Psoas muscle (tissue), 8 donors: Measurements from ENCODE around the gene TM9SF2. TPM values are rescaled to one million over a fixed set of nuclear protein-coding genes. Genes with fewer than 3 reads are reported as not detected.

Experiments
- ATAC-seq, 4 donors: fragments of 200-7000 bp; cut with Tn5 transposase; one replicate each; pipeline ENCODE4 v1.9.1; 2020; ENCODE audit warnings: moderate library complexity in 3 of 4, mild to moderate bottlenecking in 2 of 4
- DNase-seq, 2 donors: peaks; one replicate each; pipeline ENCODE4 v3.0.0-alpha.2; 2020
- H3K27ac ChIP-seq: fragments of 200-600 bp; one replicate; pipeline ENCODE4 v1.8.0; 2022
- H3K27me3 ChIP-seq, 3 donors: fragments of 200-600 bp in 1 of 3; one replicate each; pipeline versions ENCODE4 v1.6.1 to v1.8.0; 2013 to 2022; ENCODE audit warnings: low read length in 2 of 3, mild to moderate bottlenecking in 2 of 3, moderate library complexity in 1 of 3; ENCODE audit not compliant: insufficient read depth in 3 of 3
- H3K36me3 ChIP-seq, 2 donors: fragments of 200-600 bp in 1 of 2; one replicate each; pipeline versions ENCODE4 v1.6.1 to v1.8.0; 2013 to 2022; ENCODE audit warnings: low read depth in 1 of 2, mild to moderate bottlenecking in 1 of 2, moderate library complexity in 1 of 2; ENCODE audit not compliant: insufficient read depth in 1 of 2
- H3K4me1 ChIP-seq: fragments of 200-600 bp; one replicate; pipeline ENCODE4 v1.8.0; 2022
- H3K4me3 ChIP-seq: fragments of 200-600 bp; one replicate; pipeline ENCODE4 v1.8.0; 2022; ENCODE audit warnings: mild to moderate bottlenecking
- H3K9me3 ChIP-seq: fragments of 200-600 bp; one replicate; pipeline ENCODE4 v1.8.0; 2022
- WGBS, 3 donors: extraction: QIAGEN DNeasy Blood & Tissue Kit; methylation state at CpG; one replicate each; pipeline versions ENCODE4 v1.1.6 to v1.1.7; 2013; 5-methylcytosine and 5-hydroxymethylcytosine counted together
- intact Hi-C, 2 donors: fragments of 100-400 bp; cut with DNase I; formaldehyde crosslinking; loops; one replicate each; pipeline versions ENCODE4 v1.11.0 to v1.14.2; 2022
- polyA plus RNA-seq, 3 donors: library from polyadenylated mRNA; stranded (reverse); fragments of 200-250 nt; gene quantifications; one replicate each; pipeline ENCODE4 v1.2.3, GENCODE V29; 2013
- total RNA-seq, 4 donors: library from RNA; stranded (reverse); fragmentation: NEBNext Ultra II Directional in 2 of 4; extraction: Animal tissue kit (Norgen Biotek cat#: 25700) in 2 of 4; gene quantifications; one replicate each; pipeline versions ENCODE4 v1.2.1 to v1.2.4, GENCODE V29; 2021 to 2023
- TF ChIP-seq, protein P1 (sequence below): fragments of 200-600 bp; IDR thresholded peaks from one replicate; pipeline ENCODE4 v1.8.0; 2022; ENCODE audit warnings: antibody characterized with exemption
- donor health status: healthy with polysubstance abuse.
- donor health status: DM: no; HTN: no; CAD: no; lungs with moderate emphysema.
- donor health status: Bipolar disorder and iron deficiency.
- donor health status: healthy.
- donor health status: DM: yes; HTN: yes; CAD: no.
- donor health status: DM: no; HTN: no; CAD: no.
- donor health status: DM: no; HTN: no; CAD: no.
- donor health status: DM: yes; HTN: yes; CAD: no.

TM9SF2 gene
- total and polyA plus RNA-seq, 7 donors = 28.5 to 58.6 (median 42.3) TPM

GRCh38 chr13:99469041-99469440 lies 32.2 kb upstream of the TM9SF2 start:
- no peak overlapping the region for H3K4me3 ChIP-seq
- DNase-seq (no peak), ATAC-seq (no peak)
- H3K9me3 ChIP-seq = no peaks in the 10 kb centered on the region
- no peaks in the 10 kb centered on the region for H3K36me3 ChIP-seq
- H3K4me1 ChIP-seq = no peaks in the 10 kb centered on the region
- H3K27ac ChIP-seq = no peak overlapping the region
- intact Hi-C loops = no loop called here
- peaks cover 0 to 12% (median 6%) of the 10 kb centered on the region in 3 donors for H3K27me3 ChIP-seq
- 46 to 58% (median 50%) methylated on average over 2 of the region's 2 CpGs for WGBS, 3 donors
- TF ChIP-seq, protein P1, sequence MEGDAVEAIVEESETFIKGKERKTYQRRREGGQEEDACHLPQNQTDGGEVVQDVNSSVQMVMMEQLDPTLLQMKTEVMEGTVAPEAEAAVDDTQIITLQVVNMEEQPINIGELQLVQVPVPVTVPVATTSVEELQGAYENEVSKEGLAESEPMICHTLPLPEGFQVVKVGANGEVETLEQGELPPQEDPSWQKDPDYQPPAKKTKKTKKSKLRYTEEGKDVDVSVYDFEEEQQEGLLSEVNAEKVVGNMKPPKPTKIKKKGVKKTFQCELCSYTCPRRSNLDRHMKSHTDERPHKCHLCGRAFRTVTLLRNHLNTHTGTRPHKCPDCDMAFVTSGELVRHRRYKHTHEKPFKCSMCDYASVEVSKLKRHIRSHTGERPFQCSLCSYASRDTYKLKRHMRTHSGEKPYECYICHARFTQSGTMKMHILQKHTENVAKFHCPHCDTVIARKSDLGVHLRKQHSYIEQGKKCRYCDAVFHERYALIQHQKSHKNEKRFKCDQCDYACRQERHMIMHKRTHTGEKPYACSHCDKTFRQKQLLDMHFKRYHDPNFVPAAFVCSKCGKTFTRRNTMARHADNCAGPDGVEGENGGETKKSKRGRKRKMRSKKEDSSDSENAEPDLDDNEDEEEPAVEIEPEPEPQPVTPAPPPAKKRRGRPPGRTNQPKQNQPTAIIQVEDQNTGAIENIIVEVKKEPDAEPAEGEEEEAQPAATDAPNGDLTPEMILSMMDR = no peak

GRCh38 chr13:99470027-99470426 lies 31.2 kb upstream of the TM9SF2 start:
- DNase-seq = no peak
- Histone ChIP-seq H3K9me3 (no peaks in the 10 kb centered on the region), H3K4me3 (no peak overlapping the region), H3K27ac (no peak overlapping the region), H3K36me3 (no peaks in the 10 kb centered on the region), H3K4me1 (no peaks in the 10 kb centered on the region), H3K27me3 (peaks cover 0 to 12% (median 10%) of the 10 kb centered on the region in 3 donors)
- intact Hi-C loops = no loop called here
- TF ChIP-seq, protein P1 = no peak
- 71 to 79% (median 72%) methylated on average over 6 of the region's 6 CpGs for WGBS, 3 donors
- no peak for ATAC-seq

GRCh38 chr13:99471221-99472121 lies 29.8 kb upstream of the TM9SF2 start:
- intact Hi-C loops = no loop called here
- DNase-seq = no peak
- Histone ChIP-seq H3K36me3 (no peaks in the 10 kb centered on the region), H3K9me3 (no peaks in the 10 kb centered on the region), H3K27ac (no peak overlapping the region), H3K4me1 (no peaks in the 10 kb centered on the region), H3K4me3 (no peak overlapping the region), H3K27me3 (peaks cover 0 to 12% (median 10%) of the 10 kb centered on the region in 3 donors)
- no peak for ATAC-seq
- TF ChIP-seq, protein P1 = no peak
- WGBS, 3 donors = 51 to 53% (median 52%) methylated on average over 3 of the region's 3 CpGs

- peaks cover 0 to 12% (median 7%) of the 10 kb centered on the region in 3 donors for H3K27me3 ChIP-seq
- H3K36me3 ChIP-seq = no peaks in the 10 kb centered on the region
- no peaks in the 10 kb centered on the region for H3K4me1 ChIP-seq
- H3K27ac ChIP-seq = no peak overlapping the region
- intact Hi-C loops = no loop called here
- H3K4me3 ChIP-seq = no peak overlapping the region
- no peak for ATAC-seq
- TF ChIP-seq, protein P1 = no peak
- WGBS, 3 donors = 75 to 88% (median 80%) methylated on average over 1 of the region's 1 CpG
- no peak for DNase-seq
- no peaks in the 10 kb centered on the region for H3K9me3 ChIP-seq
Observed at GRCh38 chr13:99472122-99472440, 29.2 kb upstream of the TM9SF2 start.
